GM18526 (cell line): ENCODE measurements around the gene ADAMTS16.

Experiments
- POLR2A ChIP-seq: IDR thresholded peaks from 3 replicates; pipeline ENCODE4 v1.6.1; 2011; ENCODE audit not compliant: insufficient read length; ENCODE audit errors: extremely low read depth

The ADAMTS16 gene

GRCh38 chr5:5341531-5342292, 201.6 kb downstream of the ADAMTS16 start:
- no peak for TF ChIP-seq POLR2A

DNA sequence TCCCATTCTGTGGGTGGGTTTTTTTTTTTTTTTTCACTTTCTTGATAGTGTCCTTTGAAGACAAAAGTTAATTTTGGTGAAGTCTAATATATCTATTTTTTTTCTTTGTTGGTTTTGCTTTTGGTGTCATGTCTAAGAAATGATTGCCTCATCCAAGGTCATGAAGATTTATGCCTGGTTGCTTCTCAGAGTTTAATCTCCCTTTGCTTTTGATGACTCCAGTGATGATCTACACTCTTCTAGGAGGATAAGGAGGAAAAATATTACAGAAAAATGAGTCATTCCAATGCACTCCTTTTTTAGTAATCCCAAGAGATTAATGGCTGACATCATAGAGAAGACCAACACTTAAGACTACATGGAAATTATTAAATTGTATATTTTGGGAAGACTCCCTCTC, 202.7 kb downstream of the ADAMTS16 start:
- TF ChIP-seq POLR2A: no peak

DNA sequence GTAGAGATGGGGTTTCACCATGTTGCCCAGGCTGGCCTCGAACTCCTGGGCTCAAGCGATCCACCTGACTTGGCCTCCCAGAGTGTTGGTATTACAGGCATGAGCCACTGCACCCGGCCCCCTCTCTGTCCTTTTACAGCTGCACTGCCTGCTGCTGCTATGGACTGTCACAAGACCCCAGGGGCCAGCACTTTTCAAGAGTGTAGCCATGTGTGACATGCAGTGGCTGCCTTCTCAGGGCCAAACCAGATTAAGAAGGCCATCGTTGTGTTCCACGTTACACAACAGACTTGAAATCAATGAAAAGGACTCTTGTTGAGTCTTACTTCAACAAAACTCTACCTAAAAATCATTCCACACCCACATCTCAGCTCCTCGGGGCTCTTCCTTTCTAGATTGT, 203.4 kb downstream of the ADAMTS16 start:
- no peak for TF ChIP-seq POLR2A

GRCh38 chr5:5344051-5344571, 204.0 kb downstream of the ADAMTS16 start:
- TF ChIP-seq POLR2A: no peak

DNA sequence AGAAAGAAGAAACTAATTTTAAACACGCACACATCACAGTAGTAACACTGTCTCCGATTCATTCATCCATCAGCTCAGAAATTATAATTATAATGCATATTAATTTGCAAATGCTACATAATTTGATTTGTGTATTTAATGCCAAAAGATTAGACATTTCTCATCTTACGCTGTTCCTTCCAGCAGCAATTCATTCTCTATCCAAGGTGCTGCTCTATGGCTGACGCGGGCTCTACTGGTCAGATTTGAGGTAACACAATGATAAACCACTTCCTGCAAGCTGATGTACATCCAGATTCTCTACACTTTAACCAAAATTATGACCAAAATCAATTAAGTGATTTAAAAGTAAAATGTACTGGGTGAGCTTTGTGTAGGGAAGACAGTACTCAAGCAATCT, 204.5 kb downstream of the ADAMTS16 start:
- no peak for TF ChIP-seq POLR2A

- no peak for TF ChIP-seq POLR2A
Observed at GRCh38 chr5:5347442-5347841, 207.3 kb downstream of the ADAMTS16 start.

GRCh38 chr5:5348135-5348534, 208.0 kb downstream of the ADAMTS16 start:
- no peak for TF ChIP-seq POLR2A

DNA sequence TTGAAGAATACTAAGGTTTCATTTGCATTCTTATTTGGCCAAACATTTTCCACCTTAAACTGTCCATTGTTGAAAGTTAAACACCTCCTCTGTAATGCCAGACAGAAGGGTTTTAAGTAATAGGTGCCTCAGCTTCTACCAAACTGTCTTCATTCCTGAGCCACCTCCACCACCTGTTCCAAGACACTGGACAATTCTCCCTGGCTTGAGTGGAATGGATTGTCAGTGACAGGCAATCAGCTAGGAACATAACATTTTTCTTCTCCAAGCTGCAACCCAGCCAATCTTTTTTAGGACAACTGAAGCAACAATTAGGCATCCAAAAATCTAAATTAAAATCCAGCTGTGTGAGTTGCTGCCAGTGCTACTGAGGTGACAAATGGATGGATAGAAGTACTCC, 208.4 kb downstream of the ADAMTS16 start:
- no peak for TF ChIP-seq POLR2A

DNA sequence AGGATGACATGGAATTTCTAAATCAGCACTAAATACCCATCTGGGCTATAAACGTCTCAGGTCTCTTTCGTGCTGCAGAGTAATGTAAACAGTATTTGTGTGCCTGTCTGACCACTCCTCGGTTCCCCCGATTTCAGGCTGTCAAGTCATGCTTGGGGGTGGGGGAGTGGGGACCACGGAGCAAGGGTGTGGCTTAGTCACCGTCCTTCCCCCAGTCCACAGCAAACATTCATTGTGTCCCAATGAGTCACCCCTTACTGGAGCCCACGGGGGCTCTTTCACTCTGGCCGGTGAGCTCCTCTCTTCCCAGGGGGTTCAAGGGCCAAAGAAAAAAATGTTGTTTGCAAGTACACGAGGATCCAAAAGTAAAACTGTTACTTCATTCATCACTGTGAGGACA, 210.0 kb downstream of the ADAMTS16 start:
- no peak for TF ChIP-seq POLR2A

DNA sequence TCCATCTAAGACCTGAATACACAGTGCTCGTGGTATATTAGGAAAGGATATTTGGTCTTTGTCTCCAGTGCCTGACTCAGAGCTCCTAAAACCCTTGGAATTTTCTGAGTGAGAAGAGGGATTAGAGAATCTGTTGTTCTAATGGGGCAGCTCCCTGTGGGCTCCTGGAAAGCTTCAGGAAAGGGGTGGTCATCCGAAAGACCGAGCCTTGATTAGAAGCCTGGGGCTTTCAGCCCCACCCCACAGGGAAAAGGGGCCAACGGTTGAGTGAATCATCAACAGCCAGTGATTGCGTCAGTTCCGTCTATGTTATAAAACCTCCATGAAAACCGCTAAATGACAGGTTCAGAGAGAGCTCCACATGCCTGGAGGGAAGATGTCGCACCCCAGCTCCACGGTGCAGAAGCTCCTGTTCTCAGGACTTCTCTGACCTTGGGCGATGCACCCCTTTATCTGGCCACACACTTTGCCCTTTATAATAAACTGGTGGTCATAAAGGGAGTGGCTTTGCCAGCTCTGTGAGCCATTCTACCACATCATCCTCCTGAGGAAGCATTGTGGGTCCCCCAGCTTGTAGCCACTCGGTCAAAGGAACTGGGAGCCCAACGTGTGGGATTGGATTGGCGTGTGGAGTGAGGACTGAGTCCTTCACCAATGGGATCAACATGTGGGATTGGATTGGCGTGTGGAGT, 211.3 kb downstream of the ADAMTS16 start:
- TF ChIP-seq POLR2A: no peak

GRCh38 chr5:5352675-5353074, 212.5 kb downstream of the ADAMTS16 start:
- no peak for TF ChIP-seq POLR2A

DNA sequence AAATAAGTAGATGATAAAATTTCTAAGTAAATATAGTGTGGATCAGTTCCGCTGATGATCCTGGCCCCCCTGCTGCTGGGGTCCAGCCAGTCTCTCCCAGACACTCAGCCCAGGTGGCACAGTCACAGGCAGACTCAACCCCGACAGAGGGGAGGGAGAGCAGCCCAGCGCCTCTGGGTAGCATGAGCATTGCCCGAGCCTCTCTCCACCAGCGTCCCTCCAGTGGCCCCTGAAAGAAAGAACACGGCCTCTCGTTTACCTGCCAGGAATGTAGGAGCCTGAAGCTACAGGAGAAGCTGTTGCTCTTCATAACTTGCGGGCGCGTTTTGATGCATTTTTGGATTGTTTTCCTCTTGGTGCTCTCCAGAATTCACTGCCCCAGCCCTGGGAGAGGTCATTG, 213.6 kb downstream of the ADAMTS16 start:
- TF ChIP-seq POLR2A: no peak

- no peak for TF ChIP-seq POLR2A
Observed at GRCh38 chr5:5356765-5357164, 216.6 kb downstream of the ADAMTS16 start.

GRCh38 chr5:5359618-5360017, 219.5 kb downstream of the ADAMTS16 start:
- no peak for TF ChIP-seq POLR2A

- TF ChIP-seq POLR2A: no peak
Observed at GRCh38 chr5:5360363-5360940, 220.3 kb downstream of the ADAMTS16 start.

GRCh38 chr5:5360941-5361520, 220.9 kb downstream of the ADAMTS16 start:
- no peak for TF ChIP-seq POLR2A

- no peak for TF ChIP-seq POLR2A
Observed at GRCh38 chr5:5363045-5363444, 222.9 kb downstream of the ADAMTS16 start.
